IMR-90 (cell line): ENCODE data around the gene DDX46. TPM values are rescaled to one million over a fixed set of nuclear protein-coding genes. Genes with fewer than 3 reads are reported as not detected.

ENCODE experiments used
- ATAC-seq: fragments of 200-7000 bp; cut with Tn5 transposase; 2 replicates; pipeline ENCODE4 v1.9.1; 2020; ENCODE audit warnings: low read depth, mild to moderate bottlenecking, moderate library complexity
- BruUV-seq: library from RNA; stranded (reverse); fragments of 400-500 nt; replicated peaks from 2 replicates; lab custom pipeline; 2021; lab: Mats Ljungman, UMichigan
- CTCF ChIA-PET: fragments of 300-600 bp; formaldehyde crosslinking; extraction: SDS; loops from one replicate; lab custom pipeline; 2021; ENCODE audit warnings: antibody characterized with exemption; lab: Yijun Ruan, JAX
- POLR2A ChIA-PET: fragments of 300-600 bp; sonication (Branson Sonifier 250); formaldehyde crosslinking; loops from one replicate; lab custom pipeline; 2022; ENCODE audit warnings: antibody characterized with exemption; ENCODE audit not compliant: unreplicated experiment; lab: Charles Lee
- DNase-seq: peaks from one replicate; pipeline ENCODE4 v3.0.0; 2013
- H2AFZ ChIP-seq: replicated peaks from 2 replicates; pipeline ENCODE3; 2013; ENCODE audit warnings: low read length, mild to moderate bottlenecking; ENCODE audit not compliant: poor library complexity
- H2AK5ac ChIP-seq: 2 replicates; pipeline ENCODE4 v1.6.1; 2013; ENCODE audit warnings: low read depth, low read length, inconsistent platforms
- H2AK9ac ChIP-seq: replicated peaks from 2 replicates; pipeline ENCODE3; 2013; ENCODE audit warnings: mild to moderate bottlenecking, low read depth, low read length, moderate library complexity; ENCODE audit not compliant: poor library complexity
- H2BK120ac ChIP-seq: 2 replicates; pipeline ENCODE4 v1.6.1; 2013; ENCODE audit warnings: low read depth, low read length, inconsistent platforms
- H2BK15ac ChIP-seq: 3 replicates; pipeline ENCODE4 v1.6.1; 2013; ENCODE audit warnings: low read depth, low read length, inconsistent platforms
- H2BK20ac ChIP-seq: 2 replicates; pipeline ENCODE4 v1.6.1; 2013; ENCODE audit warnings: low read depth, mild to moderate bottlenecking, inconsistent platforms, low read length, moderate library complexity
- H2BK5ac ChIP-seq: 2 replicates; pipeline ENCODE4 v1.6.1; 2013; ENCODE audit warnings: mild to moderate bottlenecking, low read depth, low read length, inconsistent platforms; ENCODE audit not compliant: poor library complexity, severe bottlenecking
- H3K14ac ChIP-seq: replicated peaks from 2 replicates; pipeline ENCODE4 v1.6.1; 2013; ENCODE audit warnings: low read depth, low read length, inconsistent platforms
- H3K18ac ChIP-seq: 2 replicates; pipeline ENCODE4 v1.6.1; 2013; ENCODE audit warnings: low read depth, low read length, control low read depth
- H3K23ac ChIP-seq: 2 replicates; pipeline ENCODE4 v1.6.1; 2013; ENCODE audit warnings: low read depth, low read length, inconsistent platforms
- H3K27ac ChIP-seq: 2 replicates; pipeline ENCODE4 v1.5.1; 2013; ENCODE audit warnings: mild to moderate bottlenecking, control low read depth, low read length; ENCODE audit not compliant: insufficient read depth
- H3K27me3 ChIP-seq: 2 replicates; pipeline ENCODE4 v1.6.1; 2013; ENCODE audit warnings: low read length; ENCODE audit not compliant: control insufficient read depth, insufficient read depth
- H3K36me3 ChIP-seq: 2 replicates; pipeline ENCODE4 v1.6.1; 2013; ENCODE audit warnings: low read length, mixed read lengths; ENCODE audit not compliant: control insufficient read depth, insufficient read depth
- H3K4ac ChIP-seq: 2 replicates; pipeline ENCODE4 v1.6.1; 2013; ENCODE audit warnings: low read depth, low read length, inconsistent platforms
- H3K4me1 ChIP-seq: 2 replicates; pipeline ENCODE4 v1.6.1; 2013; ENCODE audit warnings: low read length, mixed read lengths; ENCODE audit not compliant: control insufficient read depth, insufficient read depth
- H3K4me2 ChIP-seq: 2 replicates; pipeline ENCODE4 v1.6.1; 2013; ENCODE audit warnings: low read depth, mild to moderate bottlenecking, control low read depth, low read length, moderate library complexity
- H3K4me3 ChIP-seq: 2 replicates; pipeline ENCODE4 v1.5.1; 2013; ENCODE audit warnings: low read depth, mild to moderate bottlenecking, control low read depth, low read length, moderate library complexity; ENCODE audit not compliant: insufficient read depth
- H3K56ac ChIP-seq: 2 replicates; pipeline ENCODE4 v1.6.1; 2013; ENCODE audit warnings: low read length, inconsistent platforms; ENCODE audit not compliant: insufficient read depth; ENCODE audit errors: extremely low read depth
- H3K79me1 ChIP-seq, 2 experiments: 2 replicates each; pipeline ENCODE4 v1.6.1; 2013; ENCODE audit warnings: low read length in 2 of 2, inconsistent platforms in 1 of 2, low read depth in 1 of 2
- H3K9ac ChIP-seq: 2 replicates; pipeline ENCODE4 v1.6.1; 2013; ENCODE audit warnings: low read depth, low read length, control low read depth
- H3K9me1 ChIP-seq: 2 replicates; pipeline ENCODE4 v1.6.1; 2013; ENCODE audit warnings: low read length, inconsistent platforms; ENCODE audit not compliant: insufficient read depth
- H3K9me3 ChIP-seq: 2 replicates; pipeline ENCODE4 v1.6.1; 2013; ENCODE audit warnings: low read length; ENCODE audit not compliant: control insufficient read depth, insufficient read depth
- H4K20me1 ChIP-seq: 2 replicates; pipeline ENCODE4 v1.6.1; 2013; ENCODE audit warnings: low read length, inconsistent platforms; ENCODE audit not compliant: insufficient read depth
- H4K5ac ChIP-seq: 2 replicates; pipeline ENCODE4 v1.6.1; 2013; ENCODE audit warnings: mild to moderate bottlenecking, low read depth, low read length, control low read depth
- H4K8ac ChIP-seq, 2 experiments: 2 replicates each; pipeline ENCODE4 v1.6.1; 2013; ENCODE audit warnings: low read depth in 2 of 2, low read length in 2 of 2, control low read depth in 1 of 2, inconsistent platforms in 1 of 2
- H4K91ac ChIP-seq: 2 replicates; pipeline ENCODE4 v1.6.1; 2013; ENCODE audit warnings: low read depth, low read length, inconsistent platforms; ENCODE audit not compliant: insufficient read depth
- CEBPB ChIP-seq: IDR thresholded peaks from 2 replicates; pipeline ENCODE4 v1.6.1; 2012; ENCODE audit warnings: low read depth, low read length, improper control_type of control experiment
- ELK1 ChIP-seq: fragments of 150-350 bp; IDR thresholded peaks from 2 replicates; pipeline ENCODE4 v1.6.1; 2016; ENCODE audit warnings: low read depth, mild to moderate bottlenecking, low read length, moderate library complexity, borderline replicate concordance
- FOS ChIP-seq: fragments of 150-350 bp; IDR thresholded peaks from 2 replicates; pipeline ENCODE4 v1.6.1; 2016; ENCODE audit warnings: low read depth, low read length
- MAFK ChIP-seq: IDR thresholded peaks from 2 replicates; pipeline ENCODE4 v1.6.1; 2012; ENCODE audit warnings: low read depth, low read length, improper control_type of control experiment
- MAZ ChIP-seq: IDR thresholded peaks from 2 replicates; pipeline ENCODE4 v1.6.1; 2012; ENCODE audit warnings: low read depth, mild to moderate bottlenecking, low read length, improper control_type of control experiment, moderate library complexity, borderline replicate concordance
- MXI1 ChIP-seq: IDR thresholded peaks from 2 replicates; pipeline ENCODE4 v1.6.1; 2012; ENCODE audit warnings: low read depth, mild to moderate bottlenecking, low read length, moderate library complexity, borderline replicate concordance
- NFE2L2 ChIP-seq: fragments of 150-350 bp; IDR thresholded peaks from 2 replicates; pipeline ENCODE4 v1.6.1; 2016; ENCODE audit warnings: low read depth, mild to moderate bottlenecking, low read length
- POLR2A ChIP-seq: IDR thresholded peaks from 2 replicates; pipeline ENCODE4 v1.6.1; 2012; ENCODE audit warnings: mild to moderate bottlenecking, low read depth, low read length
- RAD21 ChIP-seq: IDR thresholded peaks from 2 replicates; pipeline ENCODE4 v1.6.1; 2012; ENCODE audit warnings: low read length, improper control_type of control experiment
- RCOR1 ChIP-seq: IDR thresholded peaks from 2 replicates; pipeline ENCODE4 v1.6.1; 2012; ENCODE audit warnings: mild to moderate bottlenecking, low read length, improper control_type of control experiment; ENCODE audit not compliant: insufficient replicate concordance
- RFX5 ChIP-seq: IDR thresholded peaks from 2 replicates; pipeline ENCODE4 v1.8.0; 2012; ENCODE audit warnings: low read depth, mild to moderate bottlenecking, low read length, moderate library complexity
- SMC3 ChIP-seq: fragments of 150-350 bp; IDR thresholded peaks from 2 replicates; pipeline ENCODE4 v1.6.1; 2016; ENCODE audit warnings: low read depth, mild to moderate bottlenecking, antibody characterized with exemption, low read length, moderate library complexity
- USF2 ChIP-seq: fragments of 150-350 bp; IDR thresholded peaks from 2 replicates; pipeline ENCODE4 v1.6.1; 2017; ENCODE audit warnings: mild to moderate bottlenecking, antibody characterized with exemption, low read length, low read depth
- WGBS, 2 experiments: methylation state at CpG; one replicate each; pipeline versions ENCODE4 v1.1.5 to v1.1.7; 2013; ENCODE audit warnings: missing lambda C conversion rate in 2 of 2; ENCODE audit not compliant: insufficient read length in 1 of 2; ENCODE audit errors: extremely low coverage in 2 of 2; 5-methylcytosine and 5-hydroxymethylcytosine counted together
- dilution Hi-C: fragments of 300-500 bp; cut with HindIII; formaldehyde crosslinking; loops from one replicate; pipeline ENCODE4 v1.14.3; 2018; ENCODE audit warnings: low sequenced_read_pairs; ENCODE audit not compliant: unreplicated experiment
- in situ Hi-C: fragments of 300-500 bp; cut with MboI; formaldehyde crosslinking; loops from 3 replicates; pipeline ENCODE4 v1.14.3; 2019; ENCODE audit warnings: low sequenced_read_pairs, inconsistent platforms, mixed read lengths
- intact Hi-C: fragments of 100-400 bp; cut with micrococcal nuclease; formaldehyde crosslinking; loops from 2 replicates; pipeline ENCODE4 v1.10.0; 2022
- polyA plus RNA-seq, 3 experiments: library from polyadenylated mRNA; depleted of rRNA; stranded (reverse); fragments of >200 nt; gene quantifications; 2 replicates each; pipeline ENCODE4 v1.2.3, GENCODE V29; 2012; ENCODE audit warnings: low replicate concordance in 1 of 3
- total RNA-seq: library from RNA; depleted of rRNA; stranded (reverse); fragments of >200 nt; gene quantifications from 2 replicates; pipeline ENCODE4 v1.2.3, GENCODE V29; 2012

The DDX46 gene
- total and polyA plus RNA-seq, 2 of the 4 experiments (the other 2 are of a cell fraction), result 22.5 to 26.0 TPM

- H2AK9ac ChIP-seq, result no peak overlapping the region
- H3K18ac ChIP-seq, result no peak overlapping the region
- peaks cover 14 to 37% of the 10 kb centered on the region in 2 experiments for H3K79me1 ChIP-seq
- H2BK5ac ChIP-seq, result no peak overlapping the region
- H4K8ac ChIP-seq, result no peak overlapping the region
- no peak overlapping the region for H3K27ac ChIP-seq
- no peak overlapping the region for H2BK120ac ChIP-seq
- H2BK15ac ChIP-seq, result no peak overlapping the region
- H3K36me3 ChIP-seq, result peaks cover 4% of the 10 kb centered on the region; the same call in 1 of the 2 replicates
- intact Hi-C loops, result no loop called here
- TF ChIP-seq RAD21 (no peak), ELK1 (no peak), RFX5 (no peak), FOS (no peak), POLR2A (no peak), NFE2L2 (no peak), MAZ (no peak), USF2 (no peak), SMC3 (no peak), MXI1 (no peak), RCOR1 (no peak), CEBPB (no peak), MAFK (no peak)
- dilution Hi-C loops, result no loop called here
- H3K14ac ChIP-seq, result no peak overlapping the region
- H2AK5ac ChIP-seq, result no peak overlapping the region
- H3K56ac ChIP-seq, result no peak overlapping the region
- H2BK20ac ChIP-seq, result no peak overlapping the region
- ChIA-PET CTCF (interaction anchor here (0.6 kb wide), 1 partner anchor 81 kb away, joined by 3 read pairs; no protein-coding TSS in a partner anchor), POLR2A (no interaction called here)
- H4K91ac ChIP-seq, result no peak overlapping the region
- BruUV-seq, result no TSS peak
- H3K4me1 ChIP-seq, result peaks cover 3% of the 10 kb centered on the region; the same call in 1 of the 2 replicates
- H4K20me1 ChIP-seq, result peaks cover 6% of the 10 kb centered on the region; the same call in 1 of the 2 replicates
- H3K9me3 ChIP-seq, result no peaks in the 10 kb centered on the region
- H3K4ac ChIP-seq, result no peak overlapping the region
- no CpG with 5 or more reads among the region's 2 CpGs for WGBS, 2 experiments
- no peak overlapping the region for H3K9ac ChIP-seq
- H4K5ac ChIP-seq, result no peak overlapping the region
- no peak overlapping the region for H3K23ac ChIP-seq
- no peak overlapping the region for H3K4me3 ChIP-seq
- no peak overlapping the region for H2AFZ ChIP-seq
- DNase-seq (no peak), ATAC-seq (no peak)
- in situ Hi-C loops, result no loop called here
- H3K4me2 ChIP-seq, result no peak overlapping the region
- H3K9me1 ChIP-seq, result no peaks in the 10 kb centered on the region; the same call in 1 of the 2 replicates
- H3K27me3 ChIP-seq, result no peaks in the 10 kb centered on the region
These were observed 16.4 kb upstream of the DDX46 start for GRCh38 chr5:134742134-134742533.
